A549 (cell line): ENCODE measurements around the gene ODAM. TPM values are rescaled to one million over a fixed set of nuclear protein-coding genes. Genes with fewer than 3 reads are reported as not detected.
"Not testable (repeated sequence)": the region's sequence is repeated elsewhere in the genome, so short reads cannot be mapped to it uniquely, and the experiment has no call there.

Source experiments
- ATAC-seq, 2 experiments: fragments of 200-7000 bp in 1 of 2; fragments of >200 bp in 1 of 2; cut with Nextera tagmentation in 1 of 2; cut with Tn5 transposase in 1 of 2; 3 replicates each; pipeline versions ENCODE4 v1.8.0 to v1.9.1; 2018 to 2020; ENCODE audit warnings: mild to moderate bottlenecking in 1 of 2, moderate library complexity in 1 of 2
- CTCF ChIA-PET: fragments of 300-600 bp; sonication (Branson Sonifier 250); formaldehyde crosslinking; extraction: SDS; loops from one replicate; lab custom pipeline; 2021; ENCODE audit warnings: antibody characterized with exemption, inconsistent platforms; lab: Yijun Ruan, JAX
- POLR2A ChIA-PET: fragments of 350-600 bp; formaldehyde crosslinking; extraction: SDS; loops from one replicate; lab custom pipeline; 2021; ENCODE audit warnings: antibody characterized with exemption, inconsistent platforms; lab: Yijun Ruan, JAX
- DNase-seq, 2 experiments: peaks; one replicate each; pipeline versions ENCODE4 v3.0.0 to v3.0.0-alpha.2; 2011 to 2016; ENCODE audit warnings: low read depth in 1 of 2, low spot score in 1 of 2
- FAIRE-seq: peaks from 2 replicates; lab custom pipeline; 2011; peaks lifted over from hg19 to GRCh38; lab: Jason Lieb, UNC
- H3K27ac ChIP-seq, 2 experiments: fragments of >200 bp; sonication (Bioruptor Twin); formaldehyde crosslinking; 3 replicates each; pipeline ENCODE4 v1.5.1; 2016 to 2017
- H3K4me1 ChIP-seq: fragments of >200 bp; sonication (Bioruptor Twin); formaldehyde crosslinking; 3 replicates; pipeline ENCODE4 v1.6.1; 2016
- H3K4me2 ChIP-seq: fragments of >200 bp; sonication (Bioruptor Twin); formaldehyde crosslinking; 3 replicates; pipeline ENCODE4 v1.6.1; 2016
- H3K4me3 ChIP-seq: fragments of >200 bp; sonication (Bioruptor Twin); formaldehyde crosslinking; 3 replicates; pipeline ENCODE4 v1.5.1; 2016
- H3K9me3 ChIP-seq: fragments of >200 bp; sonication (Bioruptor Twin); formaldehyde crosslinking; 3 replicates; pipeline ENCODE4 v1.6.1; 2016
- BHLHE40 ChIP-seq: IDR thresholded peaks from 2 replicates; pipeline ENCODE4 v1.6.1; 2012; ENCODE audit warnings: low read depth, low read length, inconsistent platforms
- CBX8 ChIP-seq: fragments of 200-600 bp; sonication (generic); IDR thresholded peaks from 2 replicates; pipeline ENCODE4 v1.6.1; 2016
- CHD4 ChIP-seq: fragments of 200-600 bp; sonication (generic); IDR thresholded peaks from 2 replicates; pipeline ENCODE4 v1.6.1; 2016; ENCODE audit warnings: antibody characterized with exemption, mild to moderate bottlenecking, borderline replicate concordance
- ELK1 ChIP-seq: fragments of 150-350 bp; IDR thresholded peaks from 2 replicates; pipeline ENCODE4 v1.6.1; 2014; ENCODE audit warnings: low read depth, mild to moderate bottlenecking, low read length
- ESRRA ChIP-seq: fragments of 150-350 bp; IDR thresholded peaks from 2 replicates; pipeline ENCODE4 v1.6.1; 2014; ENCODE audit warnings: mild to moderate bottlenecking, low read length, borderline replicate concordance
- HEYL ChIP-seq: fragments of 250-450 bp; sonication (Bioruptor Pico); IDR thresholded peaks from 2 replicates; pipeline ENCODE4 v1.8.0; 2021; ENCODE audit warnings: mild to moderate bottlenecking, moderate library complexity
- HOXB13 ChIP-seq: fragments of 250-450 bp; sonication (Bioruptor Pico); IDR thresholded peaks from 2 replicates; pipeline ENCODE4 v1.5.0; 2020; ENCODE audit warnings: low read depth, mild to moderate bottlenecking, moderate library complexity
- KDM5A ChIP-seq: fragments of 200-600 bp; sonication (generic); IDR thresholded peaks from 2 replicates; pipeline ENCODE4 v1.6.1; 2016; ENCODE audit warnings: antibody characterized with exemption, mild to moderate bottlenecking
- MAFK ChIP-seq: fragments of 450-650 bp; IDR thresholded peaks from 2 replicates; pipeline ENCODE4 v1.6.1; 2014; ENCODE audit not compliant: partially characterized antibody
- NFE2L2 ChIP-seq: fragments of 150-350 bp; conservative IDR thresholded peaks from 2 replicates; pipeline ENCODE4 v1.6.1; 2014; ENCODE audit warnings: low read length
- RARB ChIP-seq: fragments of 250-450 bp; sonication (Bioruptor Pico); IDR thresholded peaks from 2 replicates; pipeline ENCODE4 v1.8.0; 2021; ENCODE audit warnings: mild to moderate bottlenecking, moderate library complexity
- REST ChIP-seq: fragments of 200-600 bp; sonication (generic); IDR thresholded peaks from 2 replicates; pipeline ENCODE4 v1.6.1; 2016; ENCODE audit warnings: antibody characterized with exemption, mild to moderate bottlenecking, moderate library complexity
- TFCP2L1 ChIP-seq: fragments of 250-450 bp; sonication (Bioruptor Pico); IDR thresholded peaks from 2 replicates; pipeline ENCODE4 v1.5.0; 2021; ENCODE audit warnings: mild to moderate bottlenecking
- TP53 ChIP-seq: fragments of 250-450 bp; sonication (Bioruptor Pico); IDR thresholded peaks from 2 replicates; pipeline ENCODE4 v1.5.0; 2021; ENCODE audit warnings: mild to moderate bottlenecking, moderate library complexity
- ZFP36 ChIP-seq: fragments of 450-650 bp; IDR thresholded peaks from 2 replicates; pipeline ENCODE4 v1.6.1; 2014; ENCODE audit warnings: borderline replicate concordance; ENCODE audit not compliant: partially characterized antibody
- ZNF302 ChIP-seq: fragments of 250-450 bp; sonication (Bioruptor Pico); IDR thresholded peaks from 2 replicates; pipeline ENCODE4 v1.9.0; 2021; ENCODE audit warnings: inconsistent platforms, mild to moderate bottlenecking, moderate library complexity
- WGBS: methylation state at CpG from one replicate; pipeline ENCODE4 v1.1.6; 2017; ENCODE audit errors: missing lambda C conversion rate; 5-methylcytosine and 5-hydroxymethylcytosine counted together
- polyA plus RNA-seq, 4 experiments: library from polyadenylated mRNA; depleted of rRNA in 3 of 4; stranded (reverse); fragments of >200 nt; fragmentation: RNase III in 1 of 4; extraction: RNeasy Plus Mini Kit Qiagen cat#74134 plus additional on column Dnase treatment in 1 of 4; gene quantifications; 2 replicates in 3 of 4; 3 replicates in 1 of 4; pipeline ENCODE4 v1.2.3, GENCODE V29; 2011 to 2017
- TF ChIP-seq, protein P1 (sequence below): fragments of 450-650 bp; IDR thresholded peaks from 2 replicates; pipeline ENCODE4 v1.6.1; 2014; ENCODE audit warnings: antibody characterized with exemption
- TF ChIP-seq, protein P2 (sequence below): fragments of 250-450 bp; sonication (Bioruptor Pico); IDR thresholded peaks from 2 replicates; pipeline ENCODE4 v1.5.0; 2020; ENCODE audit warnings: low read depth, mild to moderate bottlenecking, moderate library complexity

ODAM gene
- polyA plus RNA-seq, 2 of the 4 experiments (the other 2 are of a cell fraction): not detected

DNA sequence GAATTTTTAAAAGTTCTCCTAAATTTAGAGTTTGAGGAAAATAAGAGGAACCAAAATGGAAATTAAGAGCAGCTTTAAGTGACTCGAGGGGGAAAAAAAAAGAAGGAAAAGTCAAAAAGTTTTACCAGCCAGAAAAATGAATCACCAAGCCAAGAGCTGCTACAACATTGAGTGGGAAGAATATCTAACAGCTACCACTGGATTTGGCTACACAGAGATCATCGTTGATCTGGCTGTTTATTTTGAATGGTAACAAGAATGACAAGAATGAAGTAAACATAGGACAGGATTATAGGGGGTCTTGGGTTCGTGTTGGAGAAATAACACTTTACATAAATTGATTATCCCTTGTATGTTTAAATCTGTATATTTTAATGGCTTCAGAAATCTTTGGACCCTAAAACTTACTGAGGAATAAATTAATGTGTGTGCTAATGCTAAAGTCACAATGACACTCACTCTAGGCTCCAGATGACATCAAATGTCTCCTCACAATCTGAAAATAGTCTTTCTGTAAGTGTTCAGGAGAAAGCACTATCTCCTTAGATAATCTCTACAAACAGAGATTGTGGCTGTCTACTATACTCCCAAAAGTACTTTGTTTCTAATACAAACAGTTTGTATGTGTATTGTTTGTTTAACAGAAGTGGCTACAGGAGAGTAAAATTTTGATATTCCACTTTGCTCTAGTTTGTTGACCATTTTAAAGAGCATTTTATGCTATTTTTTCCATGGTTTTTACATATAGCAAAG, 43.8 kb downstream of the ODAM start (continued):
- TF ChIP-seq RARB (CRISPR knock-in tag) (no peak), KDM5A (no peak), CHD4 (no peak), TFCP2L1 (CRISPR knock-in tag) (no peak), NFE2L2 (no peak), ZFP36 (no peak)
- TF ChIP-seq, protein P1, sequence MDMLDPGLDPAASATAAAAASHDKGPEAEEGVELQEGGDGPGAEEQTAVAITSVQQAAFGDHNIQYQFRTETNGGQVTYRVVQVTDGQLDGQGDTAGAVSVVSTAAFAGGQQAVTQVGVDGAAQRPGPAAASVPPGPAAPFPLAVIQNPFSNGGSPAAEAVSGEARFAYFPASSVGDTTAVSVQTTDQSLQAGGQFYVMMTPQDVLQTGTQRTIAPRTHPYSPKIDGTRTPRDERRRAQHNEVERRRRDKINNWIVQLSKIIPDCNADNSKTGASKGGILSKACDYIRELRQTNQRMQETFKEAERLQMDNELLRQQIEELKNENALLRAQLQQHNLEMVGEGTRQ: no peak
- TF ChIP-seq, protein P2, sequence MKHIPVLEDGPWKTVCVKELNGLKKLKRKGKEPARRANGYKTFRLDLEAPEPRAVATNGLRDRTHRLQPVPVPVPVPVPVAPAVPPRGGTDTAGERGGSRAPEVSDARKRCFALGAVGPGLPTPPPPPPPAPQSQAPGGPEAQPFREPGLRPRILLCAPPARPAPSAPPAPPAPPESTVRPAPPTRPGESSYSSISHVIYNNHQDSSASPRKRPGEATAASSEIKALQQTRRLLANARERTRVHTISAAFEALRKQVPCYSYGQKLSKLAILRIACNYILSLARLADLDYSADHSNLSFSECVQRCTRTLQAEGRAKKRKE (CRISPR knock-in tag): no peak
- TF ChIP-seq, all 56 proteins: peak for 0

DNA sequence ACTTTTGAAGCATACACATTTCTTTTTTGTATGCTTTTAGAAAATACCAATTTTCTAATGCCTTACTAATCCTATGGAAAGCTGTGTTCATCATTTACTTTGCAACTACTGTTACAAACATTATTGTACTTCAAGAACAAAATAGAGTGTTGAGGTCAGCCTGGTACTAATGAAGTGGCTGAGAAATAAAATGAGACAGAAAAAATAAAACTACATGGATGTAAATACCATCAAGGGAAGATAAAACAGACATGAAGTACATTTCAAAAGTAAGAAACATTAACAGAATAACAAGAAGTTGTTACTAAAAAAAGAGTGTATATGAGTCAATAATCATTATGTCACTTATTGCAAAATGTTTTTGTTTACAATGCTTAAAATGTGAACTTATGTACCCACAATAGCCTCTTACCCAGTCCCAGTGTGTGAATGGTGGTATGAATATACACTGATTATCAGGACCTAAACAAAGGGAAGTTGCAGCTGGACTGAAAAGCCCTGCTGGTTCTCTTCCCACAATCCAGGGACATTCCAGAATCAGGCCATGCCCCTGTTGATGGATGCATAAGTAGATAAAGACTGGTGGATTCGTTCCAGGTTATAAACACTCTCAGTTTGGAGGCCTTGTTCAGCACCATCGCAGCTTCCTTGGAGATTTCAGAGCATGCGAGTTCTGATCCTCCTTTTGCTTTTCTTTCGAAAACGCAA, 44.5 kb downstream of the ODAM start:
- WGBS: 71% methylated on average over 5 of the region's 5 CpGs
- POLR2A ChIA-PET: no interaction called here
- Histone ChIP-seq H3K4me1 (no peaks in the 10 kb centered on the region), H3K27ac (no peak overlapping the region), H3K4me3 (no peak overlapping the region)
- CTCF ChIA-PET: no interaction called here
- ATAC-seq: no peak
- TF ChIP-seq TP53: no peak
- no peak for TF ChIP-seq HEYL (CRISPR knock-in tag)
- TF ChIP-seq ZFP36: no peak
- no peak for TF ChIP-seq REST
- no peak for TF ChIP-seq HOXB13 (CRISPR knock-in tag)
- TF ChIP-seq ELK1: no peak
- TF ChIP-seq BHLHE40: no peak
- no peak for TF ChIP-seq CBX8
- TF ChIP-seq ZNF302 (CRISPR knock-in tag): no peak
- TF ChIP-seq ESRRA: no peak
- TF ChIP-seq MAFK: no peak
- TF ChIP-seq, all 56 proteins: peak for 0
- no peak overlapping the region for H3K4me2 ChIP-seq
- no peak for FAIRE-seq
- no peak for DNase-seq
- H3K9me3 ChIP-seq: no peaks in the 10 kb centered on the region

DNA sequence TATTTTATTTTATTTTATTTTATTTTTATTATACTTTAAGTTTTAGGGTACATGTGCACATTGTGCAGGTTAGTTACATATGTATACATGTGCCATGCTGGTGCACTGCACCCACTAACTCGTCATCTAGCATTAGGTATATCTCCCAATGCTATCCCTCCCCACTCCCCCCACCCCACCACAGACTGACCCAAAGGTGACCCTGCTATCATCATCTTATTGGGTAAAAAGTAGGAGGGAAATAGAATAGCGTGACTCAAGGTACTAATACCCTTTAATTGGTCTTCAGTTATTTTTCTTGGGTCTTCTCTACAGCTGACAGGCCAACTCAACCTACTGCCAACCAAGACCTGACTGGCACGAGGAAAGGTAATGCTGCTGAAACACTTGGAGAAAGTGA, 46.8 kb downstream of the ODAM start, which contains the start of gene CSN3:
CSN3 (plus strand) TSS at position 301 of the 400 bp plus-strand sequence. CDS start 2,223 bp downstream, outside the sequence.
- 38% methylated on average over 2 of the region's 3 CpGs for WGBS
- CTCF ChIA-PET: not testable (repeated sequence)

More for the DNA sequence above, 46.8 kb downstream of the ODAM start, which contains the start of gene CSN3:
- H3K4me1 ChIP-seq, POLR2A ChIA-PET, ATAC-seq, H3K9me3 ChIP-seq, DNase-seq, FAIRE-seq, H3K4me3 ChIP-seq, H3K27ac ChIP-seq, H3K4me2 ChIP-seq: not testable (repeated sequence)
